D721Med (cell line): ENCODE results near the gene EZH1.
"Not testable (repeated sequence)": the region's sequence is repeated elsewhere in the genome, so short reads cannot be mapped to it uniquely, and the experiment has no call there.

Source experiments
- DNase-seq: peaks from one replicate; pipeline ENCODE4 v3.0.0; 2011; ENCODE audit warnings: low spot score; ENCODE audit not compliant: insufficient read length
- FAIRE-seq: peaks from 2 replicates; lab custom pipeline; 2011; peaks lifted over from hg19 to GRCh38; lab: Jason Lieb, UNC
- CTCF ChIP-seq: IDR thresholded peaks from 2 replicates; pipeline ENCODE4 v1.5.1; 2012; ENCODE audit warnings: mild to moderate bottlenecking, control low read depth; ENCODE audit not compliant: insufficient read depth; ENCODE audit errors: missing control alignments

EZH1 gene

DNA sequence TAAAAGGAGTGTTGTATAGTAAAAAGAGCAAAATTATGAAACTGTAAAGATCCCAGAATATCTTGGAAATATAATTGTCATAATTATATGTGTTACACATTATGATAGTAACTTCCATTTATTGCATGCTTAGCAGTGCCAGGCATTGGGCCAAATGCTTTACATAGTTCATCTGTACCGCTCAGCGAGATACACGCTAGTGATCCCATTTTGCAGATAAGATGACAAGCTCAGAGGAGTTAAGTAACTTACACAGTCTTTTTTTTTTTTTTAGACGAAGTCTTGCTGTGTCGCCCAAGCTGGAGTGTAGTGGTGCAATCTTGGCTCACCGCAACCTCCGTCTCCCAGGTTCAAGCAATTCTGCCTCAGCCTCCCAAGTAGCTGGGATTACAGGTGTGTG, 6.8 kb upstream of the EZH1 start:
- no peak for DNase-seq
- no peak for FAIRE-seq
- TF ChIP-seq CTCF: no peak

DNA sequence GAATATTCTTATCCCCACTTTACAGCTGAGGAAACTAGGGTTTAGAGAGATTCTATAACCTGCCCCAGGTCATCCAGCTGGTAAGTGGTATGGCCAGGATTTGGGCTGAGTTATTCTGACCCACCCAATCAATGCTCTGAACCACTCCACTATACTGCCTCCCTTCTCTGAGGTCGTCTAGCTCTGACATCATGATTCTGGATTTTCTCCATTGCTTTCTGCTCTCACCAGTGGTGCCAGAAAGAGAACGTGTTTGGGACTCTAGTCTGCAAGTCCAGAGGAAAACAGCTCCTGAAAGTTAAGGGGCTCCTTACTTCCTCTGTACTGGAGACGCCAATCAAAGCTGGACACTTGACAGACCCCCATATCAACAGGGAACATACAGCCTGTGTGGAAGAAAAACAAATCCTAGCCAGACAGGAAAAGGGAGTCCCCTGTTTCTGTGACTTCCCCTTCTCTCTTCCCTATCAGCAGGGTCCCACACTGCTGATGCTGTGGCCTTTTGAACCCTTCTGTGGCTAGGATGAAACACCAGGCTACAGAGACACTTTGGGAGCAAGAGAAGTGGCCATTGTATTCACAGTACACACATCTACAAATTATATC, 6.0 kb upstream of the EZH1 start:
- DNase-seq: no peak
- FAIRE-seq: no peak
- no peak for TF ChIP-seq CTCF

DNA sequence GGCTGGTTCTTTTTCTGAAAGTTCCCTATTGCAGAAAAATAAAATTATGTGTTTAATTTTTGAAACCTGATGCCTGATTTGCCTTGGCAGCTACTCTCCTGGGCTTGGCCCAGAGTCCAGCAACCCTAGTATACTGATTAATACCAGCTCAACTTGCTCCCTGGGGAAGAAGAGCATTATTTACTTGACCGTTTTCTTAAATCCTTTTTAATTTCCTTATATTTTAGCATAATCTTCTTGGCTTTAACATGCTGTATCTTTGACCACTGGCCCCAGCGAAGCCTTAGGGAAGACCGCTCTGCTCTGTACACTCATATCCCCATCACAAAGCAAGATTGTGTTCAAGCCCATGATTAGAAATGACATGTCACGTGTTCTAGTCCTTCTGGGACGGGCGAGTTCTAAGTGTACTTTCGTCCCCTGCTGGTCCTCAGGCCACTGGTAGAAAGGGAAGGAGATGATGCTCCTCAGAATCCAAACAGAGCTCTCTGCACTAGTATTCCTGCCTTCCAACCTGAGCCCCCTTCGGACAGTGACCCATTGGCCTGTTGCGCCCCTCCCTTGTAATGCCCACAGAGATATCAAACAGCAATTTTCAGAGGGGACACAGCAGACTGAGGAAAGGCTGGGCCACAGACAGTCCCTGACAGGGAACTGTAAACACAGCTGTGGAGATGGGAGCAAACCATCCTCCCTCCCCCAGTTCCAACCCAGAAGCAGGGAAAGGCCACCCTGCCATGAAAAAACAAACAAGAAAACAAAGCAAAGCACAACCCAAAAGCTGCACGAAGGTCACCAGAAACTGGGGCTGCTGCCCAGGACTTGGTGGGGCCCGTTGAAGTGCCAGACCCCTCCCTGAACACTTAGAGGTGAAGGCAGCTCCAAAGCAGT, 4.3 kb upstream of the EZH1 start:
- DNase-seq (no peak), FAIRE-seq (no peak)
- TF ChIP-seq CTCF: no peak

- FAIRE-seq: no peak
- DNase-seq: no peak
- no peak for TF ChIP-seq CTCF
Measured at GRCh38 chr17:42748202-42748907, 3.5 kb upstream of the EZH1 start.

GRCh38 chr17:42744283-42744805, 496 bp downstream of the EZH1 start:
- FAIRE-seq: no peak
- TF ChIP-seq CTCF: no peak
- DNase-seq: peak; percentile 46

DNA sequence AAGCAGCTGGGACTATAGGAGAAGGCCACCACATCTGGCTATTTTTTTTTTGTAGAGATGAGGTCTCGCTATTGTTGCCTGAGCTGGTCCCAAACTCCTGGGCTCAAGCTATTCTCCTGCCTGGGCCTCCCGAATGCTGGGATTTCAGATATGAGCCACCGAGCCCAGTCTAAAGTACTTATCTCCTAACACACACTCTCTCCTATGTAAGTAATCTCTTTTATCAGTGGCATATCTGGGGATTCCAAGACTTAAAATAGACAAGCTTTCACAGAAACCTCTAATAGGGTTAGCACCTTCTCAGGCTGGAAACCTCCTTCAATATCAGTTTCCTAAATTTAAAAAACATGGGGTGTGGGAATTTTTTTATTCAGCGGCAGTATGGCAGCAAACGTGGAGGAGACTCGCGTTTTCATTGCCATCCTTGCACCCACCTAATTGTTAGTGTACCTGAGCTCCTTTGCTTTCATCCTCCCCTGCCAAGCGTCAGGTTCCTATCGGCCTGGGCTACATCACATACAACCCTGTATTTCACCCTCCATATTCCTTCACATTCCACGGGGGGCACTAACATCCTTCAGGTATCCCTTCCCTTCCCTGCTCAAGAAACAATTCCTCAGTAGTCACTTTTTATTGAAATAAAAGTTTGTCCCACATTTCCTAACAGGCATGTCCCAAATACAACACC, 1.1 kb downstream of the EZH1 start:
- no peak for TF ChIP-seq CTCF
- no peak for FAIRE-seq
- no peak for DNase-seq

DNA sequence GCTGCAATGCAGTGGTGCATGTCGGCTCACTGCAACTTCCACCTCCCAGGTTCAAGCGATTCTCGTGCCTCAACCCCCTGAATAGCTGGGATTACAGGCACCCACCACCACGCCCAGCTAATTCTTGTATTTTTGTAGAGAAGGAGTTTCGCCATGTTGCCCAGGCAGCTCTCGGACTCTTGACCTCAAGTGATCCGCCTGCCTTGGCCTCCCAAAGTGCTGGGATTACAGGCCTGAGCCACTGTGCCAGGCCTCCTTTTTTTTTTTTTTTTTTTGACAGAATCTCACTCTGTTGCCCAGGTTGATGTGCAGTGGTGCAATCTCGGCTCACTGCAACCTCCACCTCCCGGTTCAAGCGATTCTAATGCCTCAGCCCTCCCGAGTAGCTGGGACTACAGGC, 1.9 kb downstream of the EZH1 start:
- not testable (repeated sequence) for DNase-seq, FAIRE-seq
